GM18505 (cell line): ENCODE results near the gene HDHD3.

Source experiments
- ATAC-seq: cut with Tn5 transposase; IDR thresholded peaks from one replicate; pipeline ENCODE4 v1.9.1; 2021; ENCODE audit not compliant: unreplicated experiment
- POLR2A ChIP-seq: IDR thresholded peaks from 4 replicates; pipeline ENCODE4 v1.6.1; 2011; ENCODE audit warnings: borderline replicate concordance; ENCODE audit not compliant: insufficient read depth, insufficient read length; ENCODE audit errors: extremely low read depth

Gene HDHD3

GRCh38 chr9:113348437-113348836 lies 28.3 kb downstream of the HDHD3 start:
- no peak for TF ChIP-seq POLR2A
- no peak for ATAC-seq

DNA sequence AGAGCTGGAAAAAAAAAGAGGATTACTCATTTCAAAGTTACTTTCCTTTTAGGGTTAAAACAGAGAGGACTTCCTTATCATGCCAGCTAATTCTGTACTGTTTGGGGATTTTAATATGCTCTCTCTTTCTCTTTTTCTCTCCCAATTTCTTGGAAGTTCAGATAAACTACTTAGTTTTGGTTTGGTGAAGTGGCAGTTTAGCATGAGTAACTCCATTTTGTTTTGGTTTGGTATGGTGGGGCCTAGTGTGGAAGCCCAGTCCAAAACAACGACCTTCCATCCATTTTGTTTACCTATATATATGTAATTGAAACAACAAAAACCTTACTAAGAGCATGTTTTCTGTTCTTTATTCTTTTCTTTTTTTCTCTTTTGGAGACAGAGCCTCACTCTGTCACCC lies 31.1 kb downstream of the HDHD3 start:
- no peak for TF ChIP-seq POLR2A

DNA sequence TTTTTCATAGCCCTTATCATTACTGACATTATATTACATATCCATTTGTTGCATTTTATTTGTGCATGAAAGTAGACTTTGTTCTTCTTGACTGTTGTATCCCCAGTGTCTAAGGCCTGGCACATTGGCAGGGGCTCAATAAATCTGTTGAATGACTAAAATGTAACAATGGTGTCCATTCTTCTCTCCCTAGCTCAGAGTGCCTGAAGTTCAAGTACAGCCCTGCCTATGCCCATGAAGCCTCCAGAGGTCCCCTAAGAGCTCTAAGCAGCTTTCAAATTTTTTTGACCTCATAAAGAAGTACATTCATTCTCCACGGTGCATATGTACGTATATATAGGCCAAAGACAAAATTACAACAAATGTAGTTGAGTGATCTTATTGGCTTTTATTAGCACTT lies 31.6 kb downstream of the HDHD3 start:
- TF ChIP-seq POLR2A = no peak
- no peak for ATAC-seq

More for the DNA sequence above, 31.1 kb downstream of the HDHD3 start:
- no peak for ATAC-seq

- TF ChIP-seq POLR2A = no peak
- ATAC-seq = no peak
Measured at GRCh38 chr9:113343732-113344231, 33.0 kb downstream of the HDHD3 start.

DNA sequence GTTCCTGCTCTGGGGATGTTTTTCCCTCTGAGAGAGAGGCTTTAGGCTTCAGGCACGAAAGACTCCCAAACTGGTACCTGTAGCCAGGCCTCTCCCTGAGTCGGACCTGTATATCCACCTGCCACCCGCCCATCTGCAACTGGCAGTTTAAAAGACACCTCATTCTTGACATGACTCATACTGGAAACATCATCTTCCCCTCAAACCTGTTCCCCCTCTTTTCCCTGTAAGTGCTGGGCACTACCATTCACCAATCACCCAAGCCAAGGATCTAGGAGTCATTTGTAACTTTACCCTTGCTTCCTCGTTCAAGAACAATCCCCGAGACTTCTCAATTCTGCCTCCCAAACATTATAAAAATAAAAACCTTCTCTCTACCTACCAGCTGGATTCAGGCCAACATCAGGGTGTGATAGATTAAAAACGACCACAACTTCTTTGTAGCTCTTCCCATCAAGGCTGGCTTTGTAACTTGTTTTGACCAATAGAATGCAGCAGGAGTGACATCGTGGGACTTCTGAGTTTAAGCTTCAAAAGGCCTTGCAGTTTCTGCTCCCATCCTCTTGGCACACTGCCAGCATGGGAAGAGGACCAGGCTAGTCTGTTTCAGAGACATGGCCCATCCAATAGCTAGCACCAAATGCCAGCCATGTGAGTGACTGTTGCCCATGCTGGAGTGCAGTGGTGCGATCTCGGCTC lies 34.9 kb downstream of the HDHD3 start:
- ATAC-seq = no peak
- no peak for TF ChIP-seq POLR2A

DNA sequence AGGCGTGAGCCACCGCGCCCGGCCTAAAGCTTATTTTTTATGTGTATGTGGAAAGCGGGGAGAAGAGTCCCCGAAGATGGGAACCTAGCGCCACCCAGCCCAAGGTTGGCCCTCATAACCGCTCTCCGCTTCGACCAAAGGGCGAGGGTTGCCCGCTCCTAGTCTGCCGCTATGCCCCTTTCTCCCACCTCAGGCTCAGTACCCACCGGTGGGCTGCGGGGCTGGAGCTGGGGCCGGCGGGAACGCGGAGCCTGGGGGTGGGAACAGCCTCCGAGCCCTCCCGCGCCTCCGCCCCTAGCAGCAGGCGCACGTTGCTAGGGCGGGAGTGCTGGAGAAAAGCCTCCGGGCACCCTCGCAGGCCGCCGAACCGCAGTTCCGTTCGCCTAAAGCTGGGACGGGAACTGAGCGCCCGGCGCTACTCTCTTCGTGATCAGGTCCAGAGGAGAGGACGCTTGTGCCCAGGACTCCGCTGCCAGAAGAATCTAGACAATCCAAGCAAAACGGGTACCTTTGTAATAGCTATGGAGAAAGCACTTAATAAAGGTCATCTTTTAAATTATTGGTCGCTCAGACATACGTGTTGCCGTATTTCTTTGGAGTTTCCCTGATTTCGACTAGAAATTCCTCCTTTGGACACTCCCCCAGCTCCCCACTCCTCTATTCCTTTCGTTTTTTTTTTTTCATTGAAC lies 36.6 kb downstream of the HDHD3 start, which contains the start of gene WDR31:
Gene WDR31 (minus strand): TSS at position 265 of the 689 bp plus-strand sequence. CDS start 8,253 bp downstream, outside the sequence.
- peak; percentile 96 for ATAC-seq
- peak; percentile 73 for TF ChIP-seq POLR2A

DNA sequence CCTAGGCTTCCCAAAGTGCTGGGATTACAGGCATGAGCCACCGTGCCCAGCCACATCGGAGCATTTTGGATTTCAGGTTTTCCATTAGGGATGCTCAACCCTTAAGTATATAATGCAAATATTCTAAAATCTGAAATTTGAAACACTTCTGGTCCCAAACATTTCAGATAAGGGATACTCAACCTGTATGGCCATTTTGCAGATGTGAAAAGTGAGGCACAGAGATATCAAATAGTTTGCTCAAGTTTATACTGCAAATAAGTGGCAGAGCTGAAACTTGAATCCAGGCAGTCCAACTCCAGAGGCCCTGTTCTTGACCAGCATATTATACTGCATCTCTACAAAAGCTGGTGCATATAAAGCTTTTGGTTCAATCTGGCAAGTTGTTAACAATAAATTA lies 39.1 kb downstream of the HDHD3 start:
- no peak for ATAC-seq
- no peak for TF ChIP-seq POLR2A

DNA sequence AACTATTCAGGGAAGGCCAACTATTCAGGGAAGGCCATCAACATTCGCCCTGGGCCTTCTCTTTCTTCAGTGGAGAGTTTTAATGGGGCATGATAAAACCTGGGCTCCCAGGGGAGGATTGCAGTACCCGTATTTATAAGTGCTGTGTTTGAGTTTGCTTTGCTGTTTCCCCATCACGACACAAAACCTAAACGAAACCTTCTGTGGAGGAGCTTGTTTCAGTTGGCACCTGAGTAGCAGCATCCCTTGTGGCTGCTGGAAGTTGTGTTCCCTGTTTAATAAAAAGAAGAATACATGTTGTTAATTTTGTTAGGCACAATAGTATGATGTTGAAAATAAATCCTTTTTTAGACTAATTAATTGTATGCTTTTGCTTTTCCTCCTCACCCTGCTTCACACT lies 45.0 kb downstream of the HDHD3 start:
- no peak for ATAC-seq
- no peak for TF ChIP-seq POLR2A

- no peak for TF ChIP-seq POLR2A
- ATAC-seq = no peak
Measured at GRCh38 chr9:113328045-113328782, 48.6 kb downstream of the HDHD3 start.

- no peak for TF ChIP-seq POLR2A
- ATAC-seq = no peak
Measured at GRCh38 chr9:113326230-113326629, 50.6 kb downstream of the HDHD3 start.
